Embryonic facial prominence (tissue), 1 donor: ENCODE data around the gene GPC5.
"Not testable (repeated sequence)": the region's sequence is repeated elsewhere in the genome, so short reads cannot be mapped to it uniquely, and the experiment has no call there.

Experiments used
- DNase-seq: peaks from one replicate; pipeline ENCODE4 v3.0.0-alpha.2; 2016; ENCODE audit errors: extremely low spot score

The GPC5 gene

GRCh38 chr13:91868351-91868750 is 469.9 kb downstream of the GPC5 start:
- DNase-seq = no peak

GRCh38 chr13:91878491-91878890 is 480.1 kb downstream of the GPC5 start:
- DNase-seq = no peak

- no peak for DNase-seq
Measured at GRCh38 chr13:91879360-91879759, 480.9 kb downstream of the GPC5 start.

GRCh38 chr13:91882918-91883317 is 484.5 kb downstream of the GPC5 start:
- DNase-seq = no peak

- DNase-seq = no peak
Measured at GRCh38 chr13:91889641-91890040, 491.2 kb downstream of the GPC5 start.

- no peak for DNase-seq
Measured at GRCh38 chr13:91891141-91891540, 492.7 kb downstream of the GPC5 start.

GRCh38 chr13:91893040-91893439 is 494.6 kb downstream of the GPC5 start:
- no peak for DNase-seq

- no peak for DNase-seq
Measured at GRCh38 chr13:91894316-91894715, 495.9 kb downstream of the GPC5 start.

- DNase-seq = no peak
Measured at GRCh38 chr13:91896547-91896946, 498.1 kb downstream of the GPC5 start.

GRCh38 chr13:91898986-91899385 is 500.6 kb downstream of the GPC5 start:
- not testable (repeated sequence) for DNase-seq

- DNase-seq = no peak
Measured at GRCh38 chr13:91902291-91902690, 503.9 kb downstream of the GPC5 start.

- DNase-seq = no peak
Measured at GRCh38 chr13:91904005-91904404, 505.6 kb downstream of the GPC5 start.

GRCh38 chr13:91904597-91904996 is 506.2 kb downstream of the GPC5 start:
- DNase-seq = no peak

GRCh38 chr13:91907398-91907797 is 509.0 kb downstream of the GPC5 start:
- no peak for DNase-seq

- DNase-seq = no peak
Measured at GRCh38 chr13:91909617-91910016, 511.2 kb downstream of the GPC5 start.

- DNase-seq = no peak
Measured at GRCh38 chr13:91922969-91923592, 524.7 kb downstream of the GPC5 start.

- DNase-seq = no peak
Measured at GRCh38 chr13:91930687-91931086, 532.3 kb downstream of the GPC5 start.

- no peak for DNase-seq
Measured at GRCh38 chr13:91934354-91934753, 535.9 kb downstream of the GPC5 start.

GRCh38 chr13:91946498-91947070 is 548.2 kb downstream of the GPC5 start:
- DNase-seq = no peak

GRCh38 chr13:91948736-91949135 is 550.3 kb downstream of the GPC5 start:
- DNase-seq = no peak

GRCh38 chr13:91950803-91951202 is 552.4 kb downstream of the GPC5 start:
- no peak for DNase-seq

- no peak for DNase-seq
Measured at GRCh38 chr13:91955546-91956355, 557.3 kb downstream of the GPC5 start.

GRCh38 chr13:91960947-91961346 is 562.5 kb downstream of the GPC5 start:
- no peak for DNase-seq
